Heart left ventricle (tissue), 16 donors: ENCODE data around the gene CERS1. TPM values are rescaled to one million over a fixed set of nuclear protein-coding genes. Genes with fewer than 3 reads are reported as not detected.
A peak's percentile ranks its signal among the peaks of the same experiment; 100 is the strongest.
"Not testable (repeated sequence)": the region's sequence is repeated elsewhere in the genome, so short reads cannot be mapped to it uniquely, and the experiment has no call there.

Experiments
- ATAC-seq, 4 donors: fragments of 200-7000 bp; cut with Tn5 transposase; one replicate each; pipeline ENCODE4 v1.9.1; 2020 to 2022; ENCODE audit warnings: moderate library complexity in 4 of 4, mild to moderate bottlenecking in 3 of 4, moderate number of reproducible peaks in 1 of 4
- DNase-seq, 5 donors: peaks; one replicate each; pipeline ENCODE4 v3.0.0-alpha.2; 2020
- H3K27ac ChIP-seq, 12 donors: fragments of 200-600 bp; sonication (generic) in 4 of 12; one replicate each; pipeline versions ENCODE4 v1.5.0 to v1.8.0; 2016 to 2022; ENCODE audit warnings: mild to moderate bottlenecking in 2 of 12
- H3K27me3 ChIP-seq, 9 donors: fragments of 200-600 bp; sonication (generic) in 2 of 9; one replicate each; pipeline versions ENCODE4 v1.5.1 to v1.8.0; 2016 to 2022; ENCODE audit warnings: mild to moderate bottlenecking in 3 of 9
- H3K36me3 ChIP-seq, 9 donors: fragments of 200-600 bp; sonication (generic) in 2 of 9; one replicate each; pipeline versions ENCODE4 v1.5.0 to v1.8.0; 2018 to 2022; ENCODE audit warnings: mild to moderate bottlenecking in 2 of 9
- H3K4me1 ChIP-seq, 12 donors: fragments of 200-600 bp; sonication (generic) in 4 of 12; one replicate each; pipeline versions ENCODE4 v1.5.0 to v1.8.0; 2016 to 2022; ENCODE audit warnings: mild to moderate bottlenecking in 3 of 12
- H3K4me3 ChIP-seq, 12 donors: fragments of 200-600 bp; sonication (generic) in 4 of 12; one replicate each; pipeline versions ENCODE4 v1.5.0 to v1.8.0; 2017 to 2022; ENCODE audit warnings: mild to moderate bottlenecking in 9 of 12, moderate library complexity in 4 of 12
- H3K9me3 ChIP-seq, 12 donors: fragments of 200-600 bp; sonication (generic) in 4 of 12; one replicate each; pipeline versions ENCODE4 v1.5.0 to v1.8.0; 2016 to 2022; ENCODE audit warnings: mild to moderate bottlenecking in 1 of 12
- POLR2A ChIP-seq, 2 donors: fragments of 450-650 bp; IDR thresholded peaks; one replicate each; pipeline ENCODE4 v1.6.1; 2017; ENCODE audit warnings: antibody characterized with exemption in 2 of 2, mild to moderate bottlenecking in 2 of 2, moderate library complexity in 2 of 2
- WGBS, 4 donors: extraction: QIAGEN DNeasy Blood & Tissue Kit in 2 of 4; methylation state at CpG; one replicate each; pipeline versions ENCODE4 v1.1.5 to v1.1.7; 2013 to 2018; 5-methylcytosine and 5-hydroxymethylcytosine counted together
- intact Hi-C, 10 donors: fragments of 100-400 bp; cut with DNase I; formaldehyde crosslinking; loops; one replicate each; pipeline versions ENCODE4 v1.11.1 to v1.14.2; 2022
- polyA plus RNA-seq, 2 donors: library from polyadenylated mRNA; stranded (reverse); fragments of 200-250 nt; gene quantifications; one replicate each; pipeline ENCODE4 v1.2.3, GENCODE V29; 2013
- total RNA-seq, 9 donors: library from RNA; depleted of rRNA in 2 of 9; stranded (reverse); fragments of >200 nt in 2 of 9; fragmentation: NEBNext Ultra II Directional in 3 of 9; extraction: Animal tissue kit (Norgen Biotek cat#: 25700) in 3 of 9; gene quantifications; one replicate each; pipeline versions ENCODE4 v1.1.0 to v1.2.4, GENCODE V29; 2016 to 2023
- TF ChIP-seq, protein P1 (sequence below), 12 donors: fragments of 200-600 bp; sonication (generic) in 4 of 12; IDR thresholded peaks; one replicate each; pipeline versions ENCODE4 v1.5.0 to v1.8.0; 2018 to 2022; ENCODE audit warnings: antibody characterized with exemption in 12 of 12, mild to moderate bottlenecking in 5 of 12
- donor health status: ischemic (EF 13 %, LVEDD 7.1; RV severe dilation, severe dysfunction).
- donor health status: healthy with polysubstance abuse.
- donor health status: DM: no; HTN: yes; CAD: no.
- donor health status: DM: no; HTN: no; CAD: no.
- donor health status: ischemic (EF 25% LVEDD 6.9; RV normal size, moderate dysfunction).
- donor health status: ischemic (EF 25% LVEDD 5.7; RV mildly dilated, moderate dysfunction).
- donor health status: healthy.
- donor health status: DM: yes; HTN: yes; CAD: no.
- donor health status: ischemic (EF 35%, LVEDD 5.7; RV mildly dilated, moderate dysfunction).
- donor health status: nonischemic (EF 11% LVEDD 7.7; RV severe dilation, severe dysfunction).
- donor health status: DM: yes; HTN: yes; CAD: no.
- donor health status: PGD.
- donor health status: ischemic (EF 29% LVEDD 5.4; RV normal size, mild dysfunction).
- donor health status: nonischemic (EF 23%, LVEDD 6.1; RV moderate dilation, normal function).

CERS1 gene
- total and polyA plus RNA-seq, 11 donors, result 0.21 to 2.1 (median 0.52) TPM

GRCh38 chr19:18921593-18921992, 25.6 kb upstream of the CERS1 start:
- Histone ChIP-seq H3K4me3 (no peak overlapping the region), H3K4me1 (peaks cover 6 to 34% (median 25%) of the 10 kb centered on the region in 12 donors), H3K27ac (no peak overlapping the region), H3K27me3 (no peaks in the 10 kb centered on the region), H3K9me3 (no peaks in the 10 kb centered on the region), H3K36me3 (peaks cover 0 to 57% (median 52%) of the 10 kb centered on the region in 9 donors)
- no peak for TF ChIP-seq POLR2A (IDR thresholded peaks at IDR 0.05)
- TF ChIP-seq, protein P1, sequence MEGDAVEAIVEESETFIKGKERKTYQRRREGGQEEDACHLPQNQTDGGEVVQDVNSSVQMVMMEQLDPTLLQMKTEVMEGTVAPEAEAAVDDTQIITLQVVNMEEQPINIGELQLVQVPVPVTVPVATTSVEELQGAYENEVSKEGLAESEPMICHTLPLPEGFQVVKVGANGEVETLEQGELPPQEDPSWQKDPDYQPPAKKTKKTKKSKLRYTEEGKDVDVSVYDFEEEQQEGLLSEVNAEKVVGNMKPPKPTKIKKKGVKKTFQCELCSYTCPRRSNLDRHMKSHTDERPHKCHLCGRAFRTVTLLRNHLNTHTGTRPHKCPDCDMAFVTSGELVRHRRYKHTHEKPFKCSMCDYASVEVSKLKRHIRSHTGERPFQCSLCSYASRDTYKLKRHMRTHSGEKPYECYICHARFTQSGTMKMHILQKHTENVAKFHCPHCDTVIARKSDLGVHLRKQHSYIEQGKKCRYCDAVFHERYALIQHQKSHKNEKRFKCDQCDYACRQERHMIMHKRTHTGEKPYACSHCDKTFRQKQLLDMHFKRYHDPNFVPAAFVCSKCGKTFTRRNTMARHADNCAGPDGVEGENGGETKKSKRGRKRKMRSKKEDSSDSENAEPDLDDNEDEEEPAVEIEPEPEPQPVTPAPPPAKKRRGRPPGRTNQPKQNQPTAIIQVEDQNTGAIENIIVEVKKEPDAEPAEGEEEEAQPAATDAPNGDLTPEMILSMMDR (IDR thresholded peaks at IDR 0.05), result no peak
- intact Hi-C loops, result no loop called here
- 94 to 97% (median 97%) methylated on average over 12 to 17 of the region's 17 CpGs for WGBS, 4 donors
- ATAC-seq (no peak), DNase-seq (no peak)

DNA sequence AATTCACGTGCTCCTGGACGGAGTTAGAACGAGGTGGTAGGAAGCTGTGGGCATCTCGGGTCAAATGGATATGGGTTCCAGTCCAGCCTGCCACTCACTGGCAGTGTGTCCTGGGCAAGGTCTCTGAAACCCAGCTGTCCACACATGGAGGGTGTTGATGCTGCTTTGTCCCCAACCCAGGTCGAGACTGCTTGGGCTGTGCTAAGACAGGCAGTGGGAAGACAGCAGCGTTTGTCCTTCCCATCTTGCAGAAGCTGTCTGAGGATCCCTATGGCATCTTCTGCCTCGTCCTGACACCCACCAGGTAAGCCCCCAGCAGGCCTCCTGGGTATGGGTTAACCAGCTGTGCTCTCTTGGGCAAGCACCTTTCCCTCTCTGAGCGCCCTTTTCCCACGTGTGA, 24.4 kb upstream of the CERS1 start:
- WGBS, 4 donors, result 50 to 58% (median 55%) methylated on average over 9 of the region's 9 CpGs
- DNase-seq, result peak in 1 of 5 donors; percentile 19
- Histone ChIP-seq H3K9me3 (no peaks in the 10 kb centered on the region), H3K4me3 (peak overlapping the region in 11 of 12 donors; percentile 66 to 100 (median 87)), H3K27ac (no peak overlapping the region), H3K4me1 (peaks cover 6 to 41% (median 25%) of the 10 kb centered on the region in 12 donors), H3K36me3 (peaks cover 0 to 47% (median 43%) of the 10 kb centered on the region in 9 donors), H3K27me3 (no peaks in the 10 kb centered on the region)
- intact Hi-C loops, result no loop called here
- no peak for TF ChIP-seq POLR2A (IDR thresholded peaks at IDR 0.05)
- TF ChIP-seq, protein P1 (IDR thresholded peaks at IDR 0.05), result no peak
- ATAC-seq, result no peak

GRCh38 chr19:18919900-18920214, 23.9 kb upstream of the CERS1 start:
- intact Hi-C loops, result loop anchor here in 1 of 10 donors (2.0 kb wide), 1 partner anchor 21 kb away; the partner anchor contains the start of gene HOMER3
- no peaks in the 10 kb centered on the region for H3K27me3 ChIP-seq
- H3K36me3 ChIP-seq, result peaks cover 0 to 46% (median 41%) of the 10 kb centered on the region in 9 donors
- peaks cover 6 to 46% (median 25%) of the 10 kb centered on the region in 12 donors for H3K4me1 ChIP-seq
- TF ChIP-seq POLR2A (IDR thresholded peaks at IDR 0.05), result no peak
- TF ChIP-seq, protein P1 (IDR thresholded peaks at IDR 0.05), result no peak
- ATAC-seq (no peak), DNase-seq (no peak)
- peak overlapping the region in 11 of 12 donors; percentile 27 to 92 (median 70) for H3K27ac ChIP-seq
- 0 to 2% (median 1%) methylated on average over 15 of the region's 15 CpGs for WGBS, 4 donors
- H3K4me3 ChIP-seq, result peak overlapping the region; percentile 62 to 100 (median 87)
- H3K9me3 ChIP-seq, result no peaks in the 10 kb centered on the region

- Histone ChIP-seq H3K27me3 (no peaks in the 10 kb centered on the region), H3K27ac (peak within 1 kb of the TSS; percentile 73 to 92 (median 89)), H3K9me3 (no peaks in the 10 kb centered on the region), H3K4me1 (peaks cover 6 to 47% (median 25%) of the 10 kb centered on the region in 12 donors), H3K36me3 (peaks cover 0 to 46% (median 37%) of the 10 kb centered on the region in 9 donors), H3K4me3 (peak within 1 kb of the TSS; percentile 62 to 100 (median 88))
- ATAC-seq, result peak; percentile 98 to 99 (median 99)
- TF ChIP-seq POLR2A (IDR thresholded peaks at IDR 0.05), result peak in 1 of 2 donors; percentile 80
- TF ChIP-seq, protein P1 (IDR thresholded peaks at IDR 0.05), result peak in 2 of 12 donors; percentile 15 to 17
- WGBS, 4 donors, result 0 to 1% (median 0%) methylated on average over 43 to 72 of the region's 72 CpGs
- peak; percentile 96 to 99 (median 99) for DNase-seq
- intact Hi-C loops, result loop anchor here in 1 of 10 donors (2.0 kb wide), 1 partner anchor 22 kb away; the partner anchor contains the start of gene HOMER3
These were observed 23.3 kb upstream of the CERS1 start, which contains the start of the genes COPE and DDX49 for GRCh38 chr19:18919086-18919899. Gene COPE, minus strand, starts transcription at chr19:18919387. Its CDS starts 39 bp downstream, at chr19:18919348. Gene DDX49, plus strand, starts transcription at chr19:18919715. Its CDS starts 27 bp downstream, at chr19:18919742.

- H3K27ac ChIP-seq, H3K9me3 ChIP-seq, DNase-seq, H3K27me3 ChIP-seq, intact Hi-C loops, ATAC-seq: not testable (repeated sequence)
- Histone ChIP-seq H3K4me1 (peaks cover 6 to 47% (median 25%) of the 10 kb centered on the region in 12 donors), H3K4me3 (peak overlapping the region in 4 of 12 donors; percentile 66 to 97 (median 83)), H3K36me3 (peaks cover 0 to 46% (median 27%) of the 10 kb centered on the region in 9 donors)
- 80 to 88% (median 85%) methylated on average over 9 of the region's 9 CpGs for WGBS, 4 donors
These were observed 21.6 kb upstream of the CERS1 start for GRCh38 chr19:18917593-18917992.
